Keratinocyte (primary cell): ENCODE data around the gene CHSY1. TPM values are rescaled to one million over a fixed set of nuclear protein-coding genes. Genes with fewer than 3 reads are reported as not detected.
A peak's percentile ranks its signal among the peaks of the same experiment; 100 is the strongest.

Experiments used
- DNase-seq: peaks from one replicate; pipeline ENCODE4 v3.0.0-alpha.2; 2011; ENCODE audit warnings: low read depth, missing footprints, low spot score
- FAIRE-seq: peaks from 2 replicates; lab custom pipeline; 2011; peaks lifted over from hg19 to GRCh38; lab: Jason Lieb, UNC
- H2AFZ ChIP-seq: 2 replicates; pipeline ENCODE4 v1.6.0; 2012; ENCODE audit warnings: low read length, control low read depth, inconsistent platforms; ENCODE audit not compliant: control insufficient read depth
- H3K27ac ChIP-seq: 2 replicates; pipeline ENCODE4 v1.5.1; 2011; ENCODE audit warnings: low read length; ENCODE audit not compliant: control insufficient read depth, insufficient read depth
- H3K27me3 ChIP-seq: 3 replicates; pipeline ENCODE4 v1.6.0; 2011; ENCODE audit warnings: low read length; ENCODE audit not compliant: control insufficient read depth, insufficient read depth; ENCODE audit errors: extremely low read depth
- H3K36me3 ChIP-seq, 2 experiments: 2 replicates in 1 of 2; 3 replicates in 1 of 2; pipeline ENCODE4 v1.5.1; 2011; ENCODE audit warnings: low read length in 2 of 2, mild to moderate bottlenecking in 1 of 2; ENCODE audit not compliant: control insufficient read depth in 2 of 2, insufficient read depth in 2 of 2; ENCODE audit errors: extremely low read depth in 1 of 2
- H3K4me1 ChIP-seq: 3 replicates; pipeline ENCODE4 v1.5.1; 2011; ENCODE audit warnings: low read length; ENCODE audit not compliant: control insufficient read depth, insufficient read depth; ENCODE audit errors: extremely low read depth
- H3K4me2 ChIP-seq: 3 replicates; pipeline ENCODE4 v1.6.0; 2011; ENCODE audit warnings: low read depth, low read length; ENCODE audit not compliant: control insufficient read depth, insufficient read depth; ENCODE audit errors: extremely low read depth
- H3K4me3 ChIP-seq, 3 experiments: fragments of 200-600 bp in 1 of 3; sonication (generic) in 1 of 3; 2 replicates in 2 of 3; 3 replicates in 1 of 3; pipeline ENCODE4 v1.5.1; 2011 to 2016; ENCODE audit warnings: low read length in 3 of 3, mild to moderate bottlenecking in 3 of 3, control low read depth in 2 of 3, inconsistent platforms in 1 of 3, low read depth in 1 of 3, mixed read lengths in 1 of 3, mixed run types in 1 of 3, moderate library complexity in 1 of 3; ENCODE audit not compliant: control insufficient read depth in 2 of 3, insufficient read depth in 2 of 3; ENCODE audit errors: extremely low read depth in 1 of 3
- H3K79me2 ChIP-seq: 2 replicates; pipeline ENCODE4 v1.6.0; 2012; ENCODE audit warnings: low read length; ENCODE audit not compliant: control insufficient read depth, insufficient read depth
- H3K9ac ChIP-seq: 3 replicates; pipeline ENCODE4 v1.6.0; 2011; ENCODE audit warnings: low read length; ENCODE audit not compliant: control insufficient read depth, insufficient read depth; ENCODE audit errors: extremely low read depth
- H3K9me1 ChIP-seq: 3 replicates; pipeline ENCODE4 v1.6.0; 2011; ENCODE audit warnings: low read length; ENCODE audit not compliant: control insufficient read depth, insufficient read depth; ENCODE audit errors: extremely low read depth
- H3K9me3 ChIP-seq: 2 replicates; pipeline ENCODE4 v1.5.1; 2012; ENCODE audit warnings: low read depth, low read length; ENCODE audit not compliant: control insufficient read depth
- H4K20me1 ChIP-seq: 3 replicates; pipeline ENCODE4 v1.6.0; 2011; ENCODE audit warnings: low read length; ENCODE audit not compliant: control insufficient read depth, insufficient read depth; ENCODE audit errors: extremely low read depth
- CTCF ChIP-seq, 3 experiments: IDR thresholded peaks in 1 of 3; conservative IDR thresholded peaks in 1 of 3; optimal IDR thresholded peaks in 1 of 3; 2 replicates in 2 of 3; 3 replicates in 1 of 3; pipeline versions ENCODE3 to v1.5.1; 2011; ENCODE audit warnings: low read length in 3 of 3, mild to moderate bottlenecking in 3 of 3, moderate library complexity in 2 of 3, control low read depth in 1 of 3, inconsistent platforms in 1 of 3; ENCODE audit not compliant: insufficient read depth in 2 of 3; ENCODE audit errors: extremely low read depth in 1 of 3
- EZH2 ChIP-seq: IDR thresholded peaks from one replicate; pipeline ENCODE4 v1.6.1; 2012; ENCODE audit warnings: inconsistent platforms, mild to moderate bottlenecking, low read length, moderate library complexity
- dilution Hi-C: fragments of 300-500 bp; cut with MboI; formaldehyde crosslinking; loops from one replicate; pipeline ENCODE4 v1.7.0; 2020; ENCODE audit warnings: low sequenced_read_pairs; ENCODE audit not compliant: extremely low pct_ligation_motif_present
- polyA plus RNA-seq, 5 experiments: library from polyadenylated mRNA; depleted of rRNA in 3 of 5; stranded (reverse) in 3 of 5; stranded (forward) in 1 of 5; unstranded in 1 of 5; fragments of >200 nt; gene quantifications; 1 replicate in 1 of 5; 2 replicates in 3 of 5; 3 replicates in 1 of 5; pipeline versions ENCODE4 v1.2.1 to v1.2.3, GENCODE V29; 2011 to 2012; ENCODE audit warnings: missing spikeins in 2 of 5, low read depth in 1 of 5, low replicate concordance in 1 of 5

CHSY1 gene
- polyA plus RNA-seq, 1 donor (not counting 4 experiments of a cell fraction or from before 2014, with no cell fraction given): 27.0 TPM

- H3K9me1 ChIP-seq: peaks cover 2% of the 10 kb centered on the region
- H3K36me3 ChIP-seq: peaks cover 0 to 3% of the 10 kb centered on the region in 2 experiments
- H3K4me1 ChIP-seq: peaks cover 87% of the 10 kb centered on the region
- H3K9me3 ChIP-seq: no peaks in the 10 kb centered on the region
- H3K79me2 ChIP-seq: no peaks in the 10 kb centered on the region
- FAIRE-seq: no peak
- H3K4me2 ChIP-seq: no peak overlapping the region
- no peak for DNase-seq
- dilution Hi-C loops: no loop called here
- no peak overlapping the region for H3K4me3 ChIP-seq
- H3K27ac ChIP-seq: no peak overlapping the region
- no peak overlapping the region for H2AFZ ChIP-seq
- H3K27me3 ChIP-seq: no peaks in the 10 kb centered on the region
- no peak for TF ChIP-seq EZH2
- no peak for TF ChIP-seq CTCF (optimal IDR thresholded peaks at IDR 0.05 in 1 of 3, IDR thresholded peaks at IDR 0.05 in 1 of 3, conservative IDR thresholded peaks at IDR 0.05 in 1 of 3; ENCODE audit: extremely low read depth in 1 of 3, insufficient read depth in 2 of 3, low read length in 3 of 3)
- no peaks in the 10 kb centered on the region for H4K20me1 ChIP-seq
- no peak overlapping the region for H3K9ac ChIP-seq
Measured at GRCh38 chr15:101172501-101173071, 79.3 kb downstream of the CHSY1 start.

GRCh38 chr15:101171954-101172353 lies 79.9 kb downstream of the CHSY1 start:
- peak overlapping the region; percentile 15 for H3K27ac ChIP-seq

More at GRCh38 chr15:101171954-101172353, 79.9 kb downstream of the CHSY1 start:
- DNase-seq (no peak), FAIRE-seq (no peak)
- Histone ChIP-seq H3K36me3 (peaks cover 0 to 3% of the 10 kb centered on the region in 2 experiments), H3K79me2 (no peaks in the 10 kb centered on the region), H3K4me1 (peaks cover 86% of the 10 kb centered on the region), H2AFZ (peak overlapping the region; percentile 25), H3K27me3 (no peaks in the 10 kb centered on the region), H3K4me3 (no peak overlapping the region), H3K9ac (no peak overlapping the region), H3K9me3 (no peaks in the 10 kb centered on the region), H3K9me1 (peaks cover 2% of the 10 kb centered on the region), H4K20me1 (no peaks in the 10 kb centered on the region), H3K4me2 (peak overlapping the region; percentile 36)
- dilution Hi-C loops: no loop called here
- no peak for TF ChIP-seq CTCF (optimal IDR thresholded peaks at IDR 0.05 in 1 of 3, IDR thresholded peaks at IDR 0.05 in 1 of 3, conservative IDR thresholded peaks at IDR 0.05 in 1 of 3; ENCODE audit: extremely low read depth in 1 of 3, insufficient read depth in 2 of 3, low read length in 3 of 3)
- TF ChIP-seq EZH2: no peak
